HFFc6 (cell line): ENCODE measurements around the gene URB1. TPM values are rescaled to one million over a fixed set of nuclear protein-coding genes. Genes with fewer than 3 reads are reported as not detected.

Source experiments
- DNase-seq: peaks from one replicate; pipeline ENCODE4 v3.0.0-alpha.2; 2018
- H3K27ac Mint-ChIP-seq: 2 replicates; pipeline ENCODE4 v1.8.0; 2020; ENCODE audit warnings: mild to moderate bottlenecking, mixed read lengths
- H3K27me3 Mint-ChIP-seq: 2 replicates; pipeline ENCODE4 v1.8.0; 2021; ENCODE audit warnings: mild to moderate bottlenecking, moderate library complexity, mixed read lengths; ENCODE audit not compliant: insufficient read depth
- H3K36me3 Mint-ChIP-seq: 2 replicates; pipeline ENCODE4 v1.8.0; 2021; ENCODE audit warnings: low read depth, mixed read lengths
- H3K4me1 Mint-ChIP-seq: 2 replicates; pipeline ENCODE4 v1.8.0; 2020; ENCODE audit warnings: low read depth, mixed read lengths
- H3K4me3 Mint-ChIP-seq: 2 replicates; pipeline ENCODE4 v1.8.0; 2020; ENCODE audit warnings: mild to moderate bottlenecking, moderate library complexity, mixed read lengths
- H3K9me3 Mint-ChIP-seq: 2 replicates; pipeline ENCODE4 v1.8.0; 2020; ENCODE audit warnings: mild to moderate bottlenecking, mixed read lengths
- total RNA-seq, 6 experiments: library from RNA; stranded (reverse); fragmentation: NEBNext Ultra II Directional; extraction: Animal tissue kit (Norgen Biotek cat#: 25700); gene quantifications; 2 replicates in 1 of 6; 3 replicates in 5 of 6; pipeline ENCODE4 v1.2.3, GENCODE V29; 2021
- TF ChIP-seq, protein P1 (sequence below): fragments of 200-600 bp; sonication (generic); IDR thresholded peaks from 2 replicates; pipeline ENCODE4 v1.5.0; 2021; ENCODE audit warnings: antibody characterized with exemption, mild to moderate bottlenecking

Gene URB1
- total RNA-seq, 6 experiments from 2014 or later = 18.4 to 27.0 (median 22.4) TPM

- 0 out of 2 replicates have a peak overlapping the region, but pooled peaks have one; percentile 13 for H3K27ac Mint-ChIP-seq
- H3K4me1 Mint-ChIP-seq = 0 out of 2 replicates have a peak, but pooled peaks cover 5% of the 10 kb centered on the region
- H3K9me3 Mint-ChIP-seq = no peaks in the 10 kb centered on the region
- TF ChIP-seq, protein P1, sequence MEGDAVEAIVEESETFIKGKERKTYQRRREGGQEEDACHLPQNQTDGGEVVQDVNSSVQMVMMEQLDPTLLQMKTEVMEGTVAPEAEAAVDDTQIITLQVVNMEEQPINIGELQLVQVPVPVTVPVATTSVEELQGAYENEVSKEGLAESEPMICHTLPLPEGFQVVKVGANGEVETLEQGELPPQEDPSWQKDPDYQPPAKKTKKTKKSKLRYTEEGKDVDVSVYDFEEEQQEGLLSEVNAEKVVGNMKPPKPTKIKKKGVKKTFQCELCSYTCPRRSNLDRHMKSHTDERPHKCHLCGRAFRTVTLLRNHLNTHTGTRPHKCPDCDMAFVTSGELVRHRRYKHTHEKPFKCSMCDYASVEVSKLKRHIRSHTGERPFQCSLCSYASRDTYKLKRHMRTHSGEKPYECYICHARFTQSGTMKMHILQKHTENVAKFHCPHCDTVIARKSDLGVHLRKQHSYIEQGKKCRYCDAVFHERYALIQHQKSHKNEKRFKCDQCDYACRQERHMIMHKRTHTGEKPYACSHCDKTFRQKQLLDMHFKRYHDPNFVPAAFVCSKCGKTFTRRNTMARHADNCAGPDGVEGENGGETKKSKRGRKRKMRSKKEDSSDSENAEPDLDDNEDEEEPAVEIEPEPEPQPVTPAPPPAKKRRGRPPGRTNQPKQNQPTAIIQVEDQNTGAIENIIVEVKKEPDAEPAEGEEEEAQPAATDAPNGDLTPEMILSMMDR = no peak
- H3K27me3 Mint-ChIP-seq = no peaks in the 10 kb centered on the region; the same call in 1 of the 2 replicates
- H3K36me3 Mint-ChIP-seq = peaks cover 51% of the 10 kb centered on the region
- no peak for DNase-seq
- no peak overlapping the region for H3K4me3 Mint-ChIP-seq
Measured at GRCh38 chr21:32364387-32364786, 28.4 kb downstream of the URB1 start.

GRCh38 chr21:32360401-32360975 is 32.3 kb downstream of the URB1 start:
- no peak overlapping the region for H3K4me3 Mint-ChIP-seq
- H3K27me3 Mint-ChIP-seq = no peaks in the 10 kb centered on the region; the same call in 1 of the 2 replicates
- H3K9me3 Mint-ChIP-seq = no peaks in the 10 kb centered on the region
- H3K27ac Mint-ChIP-seq = no peak overlapping the region
- H3K4me1 Mint-ChIP-seq = 0 out of 2 replicates have a peak, but pooled peaks cover 5% of the 10 kb centered on the region
- no peak for DNase-seq
- TF ChIP-seq, protein P1 = no peak
- H3K36me3 Mint-ChIP-seq = peaks cover 55% of the 10 kb centered on the region

DNA sequence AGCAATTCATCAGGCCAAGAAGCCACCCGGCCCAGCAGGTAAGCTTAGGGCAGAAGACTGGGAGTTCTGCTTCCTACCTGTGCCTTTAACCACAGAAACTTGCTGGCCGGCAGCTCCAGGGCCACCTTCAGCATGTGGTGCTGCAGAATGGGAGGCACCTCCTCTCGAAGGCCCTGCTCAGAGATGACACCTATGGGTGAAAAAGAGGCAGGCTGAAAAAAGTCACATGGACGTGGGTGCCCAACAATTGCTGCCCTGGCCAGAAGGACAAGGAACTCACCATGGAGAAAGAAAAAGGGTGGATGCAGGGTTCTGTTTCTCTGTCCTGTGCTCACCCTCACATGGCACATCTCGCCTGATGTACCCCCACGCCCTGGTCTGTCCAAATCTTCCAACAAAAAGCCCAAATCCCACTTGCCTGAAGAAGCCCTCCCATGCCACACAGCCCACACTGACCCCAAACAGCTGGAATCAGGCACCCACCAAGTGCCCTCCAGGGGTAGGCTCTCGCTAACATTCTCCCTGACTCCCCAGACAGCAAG is 33.0 kb downstream of the URB1 start:
- H3K4me3 Mint-ChIP-seq = no peak overlapping the region
- H3K9me3 Mint-ChIP-seq = no peaks in the 10 kb centered on the region
- peak; percentile 11 for DNase-seq
- H3K36me3 Mint-ChIP-seq = peaks cover 58% of the 10 kb centered on the region
- no peaks in the 10 kb centered on the region; the same call in 1 of the 2 replicates for H3K27me3 Mint-ChIP-seq
- 0 out of 2 replicates have a peak, but pooled peaks cover 5% of the 10 kb centered on the region for H3K4me1 Mint-ChIP-seq
- H3K27ac Mint-ChIP-seq = no peak overlapping the region
- TF ChIP-seq, protein P1 = peak; percentile 53

DNA sequence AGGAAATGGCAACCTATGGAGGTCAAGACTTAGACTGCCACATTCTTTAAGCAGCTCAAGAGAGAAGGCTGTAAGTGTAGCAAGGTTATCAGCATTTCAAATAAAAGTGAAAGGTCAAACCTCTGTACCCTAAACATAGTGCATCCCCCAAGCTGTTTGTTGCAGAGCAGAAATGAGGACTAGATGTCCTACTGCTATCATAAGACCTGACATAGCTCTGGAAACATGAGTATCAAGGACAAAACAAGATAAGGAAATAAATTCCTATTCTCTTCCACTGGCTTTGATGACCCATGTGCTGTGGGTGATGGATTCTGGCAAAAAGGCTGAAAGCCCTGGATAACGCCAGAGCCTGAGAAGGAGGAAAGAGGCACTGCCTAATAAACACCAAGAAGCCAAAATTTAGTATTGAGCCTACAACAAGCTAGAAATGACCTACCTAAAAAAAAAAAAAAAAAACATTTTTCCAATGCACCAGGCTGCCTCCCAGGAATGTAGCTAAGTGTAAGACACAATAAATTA is 35.9 kb downstream of the URB1 start:
- Mint-ChIP-seq H3K27ac (no peak overlapping the region), H3K36me3 (peaks cover 63% of the 10 kb centered on the region), H3K9me3 (no peaks in the 10 kb centered on the region), H3K4me1 (0 out of 2 replicates have a peak, but pooled peaks cover 5% of the 10 kb centered on the region), H3K27me3 (no peaks in the 10 kb centered on the region; the same call in 1 of the 2 replicates), H3K4me3 (no peak overlapping the region)
- TF ChIP-seq, protein P1 = no peak
- no peak for DNase-seq

DNA sequence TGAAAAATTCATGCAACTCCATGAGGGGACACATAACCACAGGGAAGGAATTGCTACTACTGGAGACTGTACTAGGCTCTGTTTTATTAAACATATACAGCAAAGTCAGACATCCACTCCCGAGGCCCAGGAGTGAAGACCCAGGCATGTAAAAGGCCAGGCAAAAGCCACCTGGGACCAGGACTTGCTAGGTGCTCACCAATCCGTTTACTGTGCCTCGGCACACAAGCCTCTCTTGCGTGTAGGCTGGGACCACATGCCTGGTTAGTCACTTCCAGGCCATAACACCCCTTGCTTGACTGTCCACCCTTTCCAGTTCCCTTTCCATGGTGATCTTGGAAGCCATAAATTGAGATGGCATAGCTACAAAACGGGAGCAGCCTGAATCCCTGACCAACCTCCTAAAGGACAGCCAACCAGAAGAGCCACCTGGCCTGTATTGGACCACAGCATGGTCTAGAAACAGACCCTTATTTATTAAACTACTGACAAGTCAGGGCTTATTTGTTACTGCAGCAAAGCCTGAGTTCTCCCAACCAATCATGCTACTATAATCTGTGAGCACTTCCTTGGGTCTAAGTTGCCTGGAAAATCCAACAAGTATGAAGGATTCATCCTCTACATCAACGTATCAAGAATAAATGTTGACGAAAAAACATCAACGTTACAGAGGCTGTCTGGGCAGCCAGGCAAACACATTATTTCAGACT is 39.7 kb downstream of the URB1 start:
- Mint-ChIP-seq H3K4me1 (no peaks in the 10 kb centered on the region), H3K27me3 (no peaks in the 10 kb centered on the region), H3K4me3 (no peak overlapping the region), H3K9me3 (no peaks in the 10 kb centered on the region), H3K36me3 (peaks cover 57% of the 10 kb centered on the region), H3K27ac (no peak overlapping the region)
- TF ChIP-seq, protein P1 = no peak
- no peak for DNase-seq
